NB4 (cell line): ENCODE data around the gene TRAT1.

Source experiments
- POLR2A ChIP-seq: IDR thresholded peaks from 2 replicates; pipeline ENCODE4 v1.6.1; 2011; ENCODE audit warnings: mild to moderate bottlenecking; ENCODE audit not compliant: insufficient read length; ENCODE audit errors: extremely low read depth
- TF ChIP-seq, protein P1 (sequence below): IDR thresholded peaks from one replicate; pipeline ENCODE4 v1.5.1; 2012; ENCODE audit warnings: low read depth, low read length

DNA sequence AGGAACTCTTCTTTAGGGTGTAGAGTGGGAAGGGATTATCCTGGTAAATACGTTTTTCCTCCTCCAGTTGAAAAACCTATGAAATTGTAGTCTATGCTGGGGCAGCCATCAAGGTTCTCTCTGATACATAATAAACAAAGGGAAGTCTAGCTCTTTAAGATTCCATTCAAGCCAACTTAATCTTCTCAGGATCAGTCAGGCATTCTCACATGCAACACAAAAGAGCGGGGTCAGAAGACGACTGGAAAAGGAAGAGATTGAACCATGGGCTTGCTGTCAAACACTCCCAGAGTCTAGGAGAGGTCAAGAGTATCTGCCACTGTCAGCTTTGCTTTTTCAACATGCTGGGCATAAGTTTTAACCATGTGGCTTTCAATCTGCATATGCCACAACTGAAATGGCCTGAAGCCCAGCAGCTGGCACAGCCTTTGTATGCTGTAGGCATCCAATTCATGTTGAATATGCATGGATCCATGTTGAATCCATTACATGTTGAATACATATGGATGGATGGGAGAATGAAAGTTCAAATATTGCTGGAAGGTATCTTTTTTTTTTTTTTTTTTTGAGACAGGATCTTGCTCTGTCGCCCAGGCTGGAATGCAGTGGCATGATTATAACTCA lies 8.5 kb downstream of the TRAT1 start:
- TF ChIP-seq, protein P1, sequence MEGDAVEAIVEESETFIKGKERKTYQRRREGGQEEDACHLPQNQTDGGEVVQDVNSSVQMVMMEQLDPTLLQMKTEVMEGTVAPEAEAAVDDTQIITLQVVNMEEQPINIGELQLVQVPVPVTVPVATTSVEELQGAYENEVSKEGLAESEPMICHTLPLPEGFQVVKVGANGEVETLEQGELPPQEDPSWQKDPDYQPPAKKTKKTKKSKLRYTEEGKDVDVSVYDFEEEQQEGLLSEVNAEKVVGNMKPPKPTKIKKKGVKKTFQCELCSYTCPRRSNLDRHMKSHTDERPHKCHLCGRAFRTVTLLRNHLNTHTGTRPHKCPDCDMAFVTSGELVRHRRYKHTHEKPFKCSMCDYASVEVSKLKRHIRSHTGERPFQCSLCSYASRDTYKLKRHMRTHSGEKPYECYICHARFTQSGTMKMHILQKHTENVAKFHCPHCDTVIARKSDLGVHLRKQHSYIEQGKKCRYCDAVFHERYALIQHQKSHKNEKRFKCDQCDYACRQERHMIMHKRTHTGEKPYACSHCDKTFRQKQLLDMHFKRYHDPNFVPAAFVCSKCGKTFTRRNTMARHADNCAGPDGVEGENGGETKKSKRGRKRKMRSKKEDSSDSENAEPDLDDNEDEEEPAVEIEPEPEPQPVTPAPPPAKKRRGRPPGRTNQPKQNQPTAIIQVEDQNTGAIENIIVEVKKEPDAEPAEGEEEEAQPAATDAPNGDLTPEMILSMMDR: no peak
- no peak for TF ChIP-seq POLR2A
